Activated T-helper 1 cell treated with Interleukin-2 at 50 U/mL for 16 hours (primary cell): ENCODE measurements around the gene TRAPPC5.

Source experiments
- DNase-seq: peaks from one replicate; pipeline ENCODE4 v3.0.0-alpha.2; 2020; ENCODE audit warnings: low read depth

The TRAPPC5 gene

DNA sequence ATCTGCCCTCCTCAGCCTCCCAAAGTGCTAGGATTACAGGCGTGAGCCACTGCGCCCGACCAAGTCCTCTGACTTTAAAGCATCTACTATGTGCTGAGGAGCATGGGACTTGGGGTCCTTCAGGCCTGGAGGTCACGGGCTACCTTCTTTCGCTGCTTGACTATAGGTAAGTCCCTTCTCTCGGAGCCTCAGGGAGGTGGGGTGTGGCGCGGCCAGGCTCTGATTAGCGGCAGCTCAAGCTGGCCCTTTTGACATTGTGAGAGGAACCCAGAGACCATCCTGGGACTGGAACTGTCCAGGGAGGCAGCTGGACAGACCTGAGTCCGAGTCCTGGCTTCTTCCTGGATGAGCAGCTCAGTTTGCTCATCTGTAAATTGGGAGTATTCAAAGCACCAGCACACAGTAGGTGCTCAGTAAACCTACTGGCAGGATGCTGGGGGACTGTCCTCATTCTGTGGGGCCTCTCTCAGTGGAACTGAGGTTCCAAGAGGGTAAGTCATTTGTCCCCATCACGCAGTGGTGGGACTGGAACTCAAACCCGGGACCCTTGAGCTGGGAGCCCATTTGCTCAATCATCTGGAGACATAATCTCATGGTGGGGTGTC lies 20.5 kb downstream of the TRAPPC5 start:
- no peak for DNase-seq

DNA sequence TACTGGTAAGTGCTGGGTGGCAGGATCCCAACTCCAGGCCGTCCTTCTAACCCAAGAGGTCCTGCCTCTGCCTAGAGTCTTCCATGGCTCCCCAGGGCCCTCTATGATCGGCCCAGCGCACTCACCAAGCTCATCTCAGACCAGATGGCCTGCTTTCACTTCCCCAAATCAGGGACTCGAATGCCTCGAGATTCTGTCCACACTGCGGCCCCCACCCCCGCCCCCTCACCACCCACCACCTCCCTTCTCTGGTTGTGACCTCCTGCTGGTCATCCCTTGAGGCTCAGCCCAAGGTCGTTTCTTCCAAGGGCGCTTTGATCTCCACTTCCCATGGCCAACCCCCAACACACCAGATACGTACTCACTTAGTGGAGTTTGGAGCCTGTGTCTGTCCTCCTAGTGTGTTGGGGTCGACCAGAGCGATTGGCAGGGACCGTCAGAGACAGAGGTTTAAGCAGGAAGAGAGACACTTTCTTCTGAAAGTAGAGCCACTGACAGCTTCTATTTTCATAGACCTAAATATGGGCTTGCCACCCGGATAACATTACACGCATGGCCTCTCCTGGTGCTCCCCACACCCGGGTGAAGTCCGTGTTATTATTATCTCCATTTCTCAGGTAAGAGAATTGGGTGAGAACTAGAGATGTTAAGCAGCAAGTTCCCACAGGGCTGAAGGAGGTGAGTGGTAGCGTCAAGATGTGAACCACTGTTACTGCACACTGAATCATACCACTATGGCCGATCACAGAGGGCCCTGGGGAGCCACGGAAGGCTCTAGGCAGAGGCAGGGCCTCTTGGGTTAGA lies 21.2 kb downstream of the TRAPPC5 start, which contains the start of gene FCER2:
Gene FCER2 (minus strand): TSS at position 478 of the 804 bp plus-strand sequence. CDS start 2,371 bp downstream, outside the sequence.
- DNase-seq: no peak

DNA sequence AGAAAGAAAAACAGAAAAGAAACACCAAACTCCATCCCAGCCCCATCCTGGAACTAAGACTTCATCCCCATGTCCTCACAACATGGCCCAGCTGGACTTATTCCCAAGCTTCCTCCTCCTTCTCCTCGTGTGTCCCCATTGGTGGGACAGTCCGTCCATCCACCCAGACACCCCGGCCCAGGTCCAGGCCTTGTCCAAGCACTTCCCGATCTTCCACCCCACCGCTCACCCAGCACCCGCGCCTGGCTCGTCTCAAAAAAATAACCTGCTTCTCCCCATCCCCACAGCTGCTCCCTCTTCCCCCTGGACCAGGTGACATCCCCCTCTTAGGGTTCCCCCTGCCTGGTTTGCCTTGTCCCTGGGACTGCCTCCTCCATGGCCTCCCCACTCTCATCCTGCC lies 22.7 kb downstream of the TRAPPC5 start:
- no peak for DNase-seq

DNA sequence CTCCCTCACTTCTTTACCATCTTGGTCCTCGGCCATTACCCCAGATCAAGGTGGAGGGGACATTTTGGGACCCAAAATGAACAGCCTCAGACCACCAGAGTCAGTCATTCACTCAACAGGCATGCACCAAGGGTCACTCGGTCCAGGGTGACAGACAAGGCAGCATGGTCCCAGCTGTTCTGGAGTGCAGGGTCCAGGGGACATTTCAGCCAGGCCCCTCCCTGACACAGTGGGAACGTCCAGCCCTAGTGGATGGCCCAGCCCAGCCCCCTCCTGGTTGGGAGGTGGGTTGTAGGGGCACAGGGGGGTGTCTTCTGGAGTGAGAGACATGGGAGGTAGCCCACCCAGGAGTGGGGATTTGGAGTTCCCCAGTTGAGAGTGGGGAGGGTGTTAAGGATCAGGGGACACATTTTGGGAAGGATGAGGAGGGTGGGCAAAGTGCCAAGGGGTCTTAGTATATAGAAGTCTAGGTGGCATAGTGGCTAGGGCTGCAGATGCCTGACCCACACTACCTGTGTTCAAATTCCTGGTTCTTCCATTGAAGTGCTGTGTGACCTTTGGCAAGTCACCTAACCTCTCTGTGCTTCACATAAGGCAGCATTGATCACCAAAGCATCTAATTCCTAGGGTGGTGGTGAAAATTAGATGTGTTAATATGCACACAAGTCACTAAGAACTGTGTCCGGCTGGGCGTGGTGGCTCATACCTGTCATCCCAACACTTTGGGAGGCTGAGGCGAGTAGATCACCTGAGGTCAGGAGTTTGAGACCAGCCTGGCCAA lies 23.8 kb downstream of the TRAPPC5 start:
- DNase-seq: no peak

DNA sequence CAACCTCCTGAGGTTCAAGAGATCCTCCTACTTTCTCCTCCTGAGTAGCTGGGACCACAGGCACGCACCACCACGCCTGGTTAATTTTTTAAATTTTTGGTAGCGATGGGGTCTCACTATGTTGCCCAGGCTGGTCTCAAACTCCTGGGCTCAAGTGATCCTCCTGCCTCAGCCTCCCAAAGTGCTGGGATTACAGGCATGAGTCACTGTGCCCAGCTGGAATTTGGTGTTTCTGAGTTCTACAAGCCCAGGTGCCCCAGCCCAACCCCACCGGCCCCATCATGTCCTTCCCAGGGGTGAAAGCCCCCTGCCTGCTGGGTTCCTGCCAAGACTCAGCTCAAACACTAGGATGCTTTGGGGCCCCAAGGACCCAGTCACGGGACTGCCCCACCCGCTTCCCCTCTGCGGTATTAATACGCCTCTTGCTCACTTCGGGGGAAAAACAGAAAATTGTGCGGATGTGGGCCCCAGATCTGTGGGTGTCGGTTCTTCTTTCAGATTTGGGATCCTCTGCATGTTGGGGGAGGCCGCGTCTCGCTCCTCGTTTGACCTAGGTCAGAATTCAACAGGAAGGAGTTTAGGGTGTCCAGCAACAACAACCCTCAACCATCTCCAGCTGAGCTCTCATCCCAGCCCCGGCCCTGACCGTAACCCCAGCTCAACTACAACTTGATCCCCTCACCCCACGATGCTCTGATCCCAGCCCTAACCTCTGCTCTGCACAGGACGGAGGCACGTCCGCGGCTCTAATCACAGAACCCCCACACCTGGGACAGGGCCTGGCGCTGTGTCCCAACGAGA lies 25.0 kb downstream of the TRAPPC5 start:
- peak; percentile 59 for DNase-seq

DNA sequence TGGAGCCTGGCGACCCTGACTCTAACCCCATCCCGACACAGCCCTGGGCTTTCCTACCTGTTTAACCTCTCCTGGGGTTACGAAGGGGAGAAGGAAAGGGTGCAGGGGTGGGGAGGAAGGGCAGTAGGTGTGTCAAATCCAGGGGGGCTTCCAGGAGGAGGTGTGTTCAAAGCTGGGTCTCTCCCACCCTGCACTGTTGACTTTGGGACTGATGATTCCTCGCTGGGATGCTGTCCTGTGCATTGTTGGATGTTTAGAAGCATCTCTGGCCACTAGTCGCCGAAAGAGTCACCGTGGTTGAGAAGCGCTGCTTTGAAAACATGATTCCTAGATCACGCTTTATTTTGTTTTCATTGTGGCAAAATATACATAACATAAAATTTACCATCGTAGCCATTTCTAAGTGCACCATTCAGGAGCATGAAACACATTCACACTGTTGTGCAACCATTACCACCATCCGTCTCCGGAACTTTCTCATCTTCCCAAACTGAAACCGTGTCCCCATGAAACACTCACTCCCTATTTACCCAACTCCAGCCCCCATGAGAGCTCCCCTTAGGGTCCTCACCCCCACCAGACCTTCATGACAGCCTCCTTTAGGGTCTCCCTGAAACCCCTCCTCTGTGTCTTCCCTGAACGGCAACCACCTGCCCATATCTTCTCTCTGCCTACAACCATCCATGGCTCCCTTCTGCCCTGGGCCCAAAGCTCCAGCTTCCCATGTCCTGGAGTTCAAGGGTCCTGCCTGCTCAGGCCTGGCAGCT lies 25.7 kb downstream of the TRAPPC5 start:
- no peak for DNase-seq

DNA sequence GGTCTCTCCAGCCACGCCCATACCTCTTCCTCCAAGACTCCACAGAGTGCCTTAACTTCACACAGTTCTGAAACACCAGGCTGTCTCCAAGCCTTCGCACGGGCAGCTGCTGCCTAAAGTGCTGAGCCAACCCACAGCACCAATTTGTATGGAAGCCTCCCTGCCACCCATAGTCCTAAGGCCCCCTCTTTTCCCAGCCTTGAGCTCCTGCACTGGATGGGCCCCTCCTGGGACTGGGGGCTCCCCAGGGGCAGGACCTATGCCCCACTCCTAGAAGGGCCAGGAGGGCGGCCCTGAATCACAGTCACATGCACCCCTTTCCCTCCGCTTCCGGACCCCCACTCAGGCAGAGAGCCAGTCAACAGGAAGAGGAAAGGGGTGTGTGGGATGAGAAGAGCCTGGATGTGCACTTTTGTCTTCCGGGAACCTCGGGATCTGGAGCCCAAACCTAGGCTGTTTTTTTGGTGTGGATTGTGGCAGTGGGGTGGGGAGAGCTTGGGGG lies 26.4 kb downstream of the TRAPPC5 start:
- DNase-seq: no peak

DNA sequence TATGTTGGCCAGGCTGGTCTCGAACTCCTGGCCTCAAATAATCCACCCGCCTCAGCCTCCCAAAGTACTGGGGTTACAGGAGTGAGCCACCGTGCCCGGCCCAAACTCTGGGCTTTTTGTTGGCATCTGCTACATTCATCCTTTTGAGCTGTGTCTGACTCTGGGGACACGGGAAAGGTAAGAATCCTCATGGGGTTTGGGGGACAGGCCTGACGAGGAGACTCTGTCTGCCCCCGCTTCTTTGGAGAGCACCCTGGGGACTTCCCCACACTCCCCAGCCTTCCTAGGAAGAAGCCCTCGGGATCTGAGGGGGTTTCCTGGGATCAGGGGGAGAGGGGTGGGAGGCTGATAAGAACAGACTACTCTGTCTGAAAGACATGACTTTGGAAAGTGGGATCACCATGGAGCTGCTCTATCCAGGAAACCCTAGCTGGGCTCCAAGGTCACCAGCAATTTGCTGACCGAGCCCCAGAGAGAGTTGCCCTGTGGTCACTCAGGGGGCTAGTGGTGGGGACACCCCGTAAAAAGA lies 29.4 kb downstream of the TRAPPC5 start:
- no peak for DNase-seq

DNA sequence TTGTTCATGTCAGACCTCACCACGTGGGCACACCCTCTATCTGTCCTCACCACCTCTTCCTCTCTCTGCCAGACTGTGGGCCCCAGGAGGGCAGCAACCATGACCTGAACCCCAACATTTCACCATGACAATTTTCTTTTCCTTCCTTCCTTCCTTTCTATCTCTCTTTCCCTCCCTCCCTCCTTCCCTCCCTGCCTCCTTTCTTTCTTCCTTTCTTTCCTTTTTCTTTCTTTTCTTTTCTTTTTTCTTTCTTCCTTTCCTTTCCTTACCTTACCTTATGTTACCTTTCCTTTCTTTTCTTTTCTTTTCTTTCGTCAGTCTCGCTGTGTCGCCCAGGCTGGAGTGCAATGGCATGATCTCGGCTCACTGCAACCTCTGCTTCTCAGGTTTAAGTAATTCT lies 30.0 kb downstream of the TRAPPC5 start:
- DNase-seq: no peak

DNA sequence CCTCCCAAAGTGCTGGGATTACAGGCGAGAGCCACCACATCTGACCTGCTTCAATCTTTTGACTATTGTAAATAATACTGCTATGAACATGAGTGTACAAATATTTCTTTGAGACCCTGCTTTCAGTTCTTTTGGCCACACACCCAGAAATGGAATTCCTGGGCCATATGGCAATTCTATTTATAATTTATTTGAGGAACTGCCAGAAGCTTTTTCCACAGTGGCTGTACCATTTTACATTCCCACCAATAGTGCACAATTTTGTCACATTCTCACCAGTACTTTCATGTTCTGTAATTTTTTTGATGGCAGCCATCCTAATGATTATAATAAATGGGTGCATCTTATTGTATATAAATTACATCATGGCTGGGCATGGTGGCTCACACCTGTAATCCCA lies 35.0 kb downstream of the TRAPPC5 start:
- DNase-seq: no peak

DNA sequence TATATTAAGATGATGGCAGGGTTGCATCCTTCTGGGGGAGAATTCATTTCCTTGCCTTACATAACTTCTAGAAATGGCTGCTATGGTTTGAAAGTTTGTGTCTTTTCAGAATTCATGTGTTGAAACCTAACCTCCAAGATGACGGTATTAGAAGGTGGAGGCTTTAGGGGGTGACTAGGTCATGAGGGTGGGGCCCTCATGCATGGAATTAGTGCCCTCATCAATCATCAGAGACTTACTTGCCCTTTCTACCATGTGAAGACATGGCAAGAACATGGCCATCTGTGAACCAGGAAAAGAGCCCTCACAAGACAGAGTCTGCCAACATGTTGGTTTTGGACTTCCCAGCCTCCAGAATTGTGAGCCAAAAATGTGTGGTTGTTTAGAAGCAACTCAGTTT lies 36.1 kb downstream of the TRAPPC5 start:
- DNase-seq: no peak

DNA sequence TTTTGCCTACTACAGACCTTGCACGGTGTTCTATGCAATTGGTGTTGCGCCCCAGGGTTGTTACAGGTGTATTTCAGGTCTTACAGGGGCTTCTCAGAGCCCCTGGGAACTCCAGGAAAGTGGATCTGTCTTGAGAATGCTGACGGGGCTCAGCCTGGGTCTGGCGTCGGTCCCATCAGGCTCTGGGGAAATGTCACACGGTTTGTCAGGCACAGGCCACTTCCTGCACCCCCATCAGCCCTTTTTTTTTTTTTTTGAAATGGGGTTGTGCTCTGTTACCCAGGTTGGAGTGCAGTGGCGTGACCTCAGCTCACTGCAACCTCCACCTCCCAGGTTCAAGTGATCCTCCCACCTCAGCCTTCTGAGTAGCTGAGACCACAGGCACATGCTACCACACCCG lies 38.0 kb downstream of the TRAPPC5 start:
- DNase-seq: no peak

DNA sequence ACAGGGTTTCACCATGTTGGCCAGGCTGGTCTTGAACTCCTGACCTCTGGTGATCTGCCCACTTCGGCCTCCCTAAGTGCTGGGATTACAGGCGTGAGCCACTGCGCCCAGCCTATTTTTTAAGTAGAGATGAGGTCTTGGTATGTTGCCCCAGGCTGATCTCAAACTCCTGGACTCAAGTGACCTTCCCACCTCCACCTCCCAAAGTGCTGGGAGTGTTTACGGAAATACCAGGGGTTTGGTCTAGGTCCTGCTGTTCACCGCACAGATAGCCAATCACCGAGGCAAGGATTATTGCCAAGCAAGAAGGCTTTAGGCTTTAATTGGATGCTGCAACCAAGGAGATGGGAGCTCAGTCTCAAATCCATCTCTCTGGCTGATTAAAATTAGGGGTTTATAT lies 39.7 kb downstream of the TRAPPC5 start:
- DNase-seq: no peak

DNA sequence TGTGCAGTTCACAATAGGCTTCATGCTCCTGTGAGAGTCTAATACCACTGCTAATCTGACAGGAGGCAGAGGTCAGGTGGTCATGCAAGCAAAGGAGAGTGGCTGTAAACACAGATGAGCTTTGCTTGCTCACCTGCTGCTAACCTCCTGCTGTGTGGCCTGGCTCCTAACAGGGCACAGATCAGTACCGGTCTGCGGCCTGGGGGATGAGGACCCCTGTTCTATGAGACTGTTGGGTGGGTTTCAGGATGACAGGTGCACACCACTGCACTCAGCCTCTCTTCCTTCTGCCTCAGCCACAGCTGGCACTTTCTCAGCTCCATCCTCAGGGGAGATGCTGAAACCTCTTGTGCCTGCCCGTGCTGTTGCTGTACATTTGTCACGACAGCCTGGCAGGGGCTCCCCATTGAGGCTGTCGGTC lies 41.6 kb downstream of the TRAPPC5 start:
- no peak for DNase-seq

DNA sequence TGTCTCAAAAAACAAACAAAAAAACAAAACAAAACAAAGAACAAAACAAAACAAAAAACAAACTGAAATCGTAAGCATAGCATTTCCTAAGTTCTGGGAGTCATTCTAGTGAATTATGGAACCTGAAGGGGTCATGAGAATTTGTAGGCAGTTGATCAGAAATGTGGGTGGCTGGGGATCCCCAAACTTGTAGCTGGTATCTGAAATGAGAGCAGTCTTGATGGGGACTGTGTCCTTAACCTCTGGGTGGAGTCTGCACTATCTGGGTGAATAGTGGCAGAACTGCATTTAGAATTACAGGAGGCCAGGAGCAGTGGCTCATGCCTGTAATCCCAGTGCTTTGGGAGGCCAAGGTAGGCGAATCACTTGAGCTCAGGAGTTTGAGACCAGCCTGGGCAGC lies 45.2 kb downstream of the TRAPPC5 start:
- no peak for DNase-seq

DNA sequence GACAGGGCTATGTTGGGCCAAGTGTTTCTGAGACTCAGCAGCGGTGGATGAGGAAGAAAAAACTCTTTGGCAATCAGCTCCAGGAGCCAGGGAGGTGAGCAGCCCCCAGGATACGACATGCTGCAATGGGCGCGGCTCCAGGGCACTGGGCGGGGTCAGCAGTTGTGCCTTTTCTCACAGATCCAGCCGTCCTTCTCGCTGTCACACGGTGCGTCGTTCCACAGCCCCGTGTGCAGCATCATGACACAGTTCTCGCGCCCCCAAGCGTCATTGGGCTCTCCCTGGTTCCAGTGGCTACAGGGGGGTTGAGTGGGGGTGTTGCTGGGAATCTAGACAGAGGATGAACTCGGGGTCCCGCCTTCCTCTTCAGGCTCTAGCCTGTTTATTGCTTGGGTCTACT lies 48.6 kb downstream of the TRAPPC5 start:
- no peak for DNase-seq

DNA sequence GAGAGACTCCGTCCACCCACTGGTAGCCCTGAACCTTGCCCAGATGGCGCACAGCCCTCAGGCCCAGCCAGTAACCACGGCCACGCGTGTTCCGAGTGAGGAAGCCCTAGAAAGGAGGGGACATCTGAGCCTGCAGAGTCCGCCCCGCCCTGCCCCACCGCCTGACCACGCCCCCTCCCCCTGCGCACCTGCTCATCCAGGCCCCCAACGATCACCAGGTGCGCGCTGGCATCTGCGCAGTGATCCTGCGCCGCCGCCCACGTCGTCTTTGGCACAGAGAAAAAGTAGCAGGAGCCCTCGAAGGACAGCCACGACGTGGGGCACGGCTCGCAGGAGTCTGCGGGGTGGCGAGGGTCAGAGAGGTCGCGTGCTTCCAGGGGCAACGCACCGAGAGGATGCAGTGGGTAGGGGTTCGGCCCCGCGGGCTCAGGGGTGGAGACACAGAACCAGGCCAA lies 49.2 kb downstream of the TRAPPC5 start:
- no peak for DNase-seq

DNA sequence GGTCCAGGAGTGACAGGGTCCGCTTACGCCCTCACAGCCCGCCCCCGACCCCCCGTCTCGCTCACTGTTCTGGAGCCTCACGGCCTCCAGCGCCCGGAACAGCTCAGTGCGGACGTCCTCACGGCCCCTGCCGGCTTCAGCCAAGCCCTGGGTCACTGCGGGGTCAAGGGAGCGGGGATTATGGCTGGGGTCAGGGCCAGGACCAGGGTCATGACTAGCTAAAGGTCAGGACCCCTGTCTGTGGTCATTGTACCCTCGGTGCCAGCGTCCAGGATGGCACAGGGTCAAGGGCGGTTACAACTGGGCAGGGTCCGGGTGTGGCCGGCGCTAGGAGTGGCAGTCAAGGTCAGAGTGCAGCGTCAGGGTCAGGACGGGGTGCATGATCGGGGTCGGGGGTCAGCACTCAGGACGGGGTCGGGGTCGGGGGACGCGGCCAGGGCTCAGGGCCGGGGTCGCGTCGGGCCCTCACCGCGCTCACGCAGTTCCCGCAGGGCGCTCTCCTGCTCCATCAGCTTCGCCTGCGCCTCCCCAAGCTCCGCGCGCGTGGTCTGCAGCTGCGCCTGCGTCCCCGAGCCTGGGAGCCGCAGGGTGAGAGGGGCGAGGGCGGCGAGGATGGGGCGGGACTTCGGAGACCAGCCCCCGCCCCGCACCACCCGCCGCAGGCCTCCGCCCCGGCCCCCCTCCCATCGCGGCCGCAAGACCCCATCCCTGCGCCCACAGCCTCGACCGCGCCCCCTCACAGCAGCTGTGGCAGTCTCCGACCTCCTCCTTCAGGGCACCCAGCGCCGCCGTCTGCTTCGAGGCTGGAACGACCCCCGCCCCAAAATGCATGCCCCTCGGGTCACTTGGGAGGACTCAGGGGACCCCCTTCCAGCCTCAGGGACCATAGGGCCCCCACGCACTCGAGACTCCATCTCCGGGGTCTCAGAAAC lies 49.9 kb downstream of the TRAPPC5 start:
- DNase-seq: no peak

DNA sequence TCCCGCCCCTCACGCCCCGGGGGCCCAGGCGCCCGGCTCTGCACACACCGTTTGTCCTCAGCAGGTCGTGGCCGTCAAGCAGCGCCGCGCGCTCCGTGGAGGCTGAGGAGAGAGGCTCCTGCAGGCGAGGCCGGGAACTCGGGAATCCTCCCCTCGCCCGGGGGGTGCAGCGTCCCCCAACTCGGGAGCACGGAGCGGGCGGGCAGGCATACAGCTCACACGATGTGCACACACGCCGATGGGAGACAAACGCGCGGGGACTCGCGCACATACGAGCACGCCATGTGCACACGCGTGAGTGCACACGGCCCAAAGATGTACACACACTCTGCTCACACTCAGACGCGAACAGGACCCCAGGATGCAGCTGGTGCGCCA lies 50.6 kb downstream of the TRAPPC5 start:
- no peak for DNase-seq

DNA sequence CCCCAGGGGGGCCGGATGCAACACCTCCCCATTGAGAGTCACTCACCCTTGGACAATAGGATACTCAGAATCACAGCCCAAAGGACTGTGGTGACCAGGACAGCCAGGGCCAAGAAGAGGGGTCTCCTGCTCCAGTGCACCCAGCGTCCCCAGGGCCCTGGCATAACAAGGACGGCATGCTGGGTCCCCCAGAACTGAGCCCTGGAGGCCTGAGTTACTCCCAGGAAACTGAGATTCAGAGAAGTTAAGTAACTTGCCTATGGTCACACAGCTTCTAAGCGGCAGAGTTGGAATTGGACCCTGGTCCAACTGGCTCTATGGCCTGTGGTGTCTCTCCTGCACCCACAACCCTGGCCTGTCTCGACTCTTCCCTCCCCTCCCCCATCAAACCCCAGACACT lies 51.0 kb downstream of the TRAPPC5 start:
- no peak for DNase-seq
